ENCODE results near the gene ANKS1A. TPM values are rescaled to one million over a fixed set of nuclear protein-coding genes. Genes with fewer than 3 reads are reported as not detected.
A peak's percentile ranks its signal among the peaks of the same experiment; 100 is the strongest.

Gene ANKS1A
- total and polyA plus RNA-seq, 2 experiments from 2014 or later = 17.5 to 25.4 TPM

DNA sequence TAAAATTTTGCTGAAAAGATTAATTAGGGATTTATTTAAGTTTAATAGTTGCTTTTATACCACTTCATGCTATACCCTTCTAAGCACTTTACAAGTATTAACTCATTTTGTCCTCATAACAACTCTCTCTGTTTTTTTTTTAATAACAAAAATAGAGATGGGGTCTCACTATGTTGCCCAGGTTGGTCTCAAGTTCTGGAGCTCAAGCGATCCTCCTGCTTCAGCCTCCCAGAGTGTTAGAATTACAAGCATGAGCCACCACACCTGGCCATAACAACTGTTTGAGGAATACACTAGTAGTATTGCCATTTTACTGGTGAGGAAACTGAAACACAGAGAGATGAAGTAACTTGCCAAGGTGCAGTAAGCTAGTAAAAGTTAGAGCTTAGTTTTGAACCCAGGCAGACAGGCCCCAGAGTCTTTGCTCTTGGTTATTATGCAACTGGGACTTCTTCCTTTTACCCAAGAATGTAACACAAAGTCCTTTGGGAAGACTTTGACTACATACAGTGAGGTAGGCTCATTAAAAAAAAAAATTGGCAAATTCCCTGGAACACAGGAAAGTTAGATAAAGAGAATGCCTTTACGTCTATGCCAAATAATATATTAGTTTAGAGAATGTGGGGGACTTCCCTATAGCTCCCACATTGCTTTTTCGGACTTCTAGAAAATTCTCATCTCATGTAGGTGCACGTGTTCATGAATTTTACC is 11.4 kb downstream of the ANKS1A start:
- peaks cover 8% of the 10 kb centered on the region for H4K20me1 ChIP-seq (ENCODE audit: insufficient read depth, poor library complexity, severe bottlenecking)
- no peak for DNase-seq (ENCODE audit: low spot score)
- H3K4me1 ChIP-seq (ENCODE audit: insufficient read depth) = peaks cover 3% of the 10 kb centered on the region
- TF ChIP-seq EZH2 (IDR thresholded peaks at IDR 0.05; ENCODE audit: borderline replicate concordance) (no peak), EZH2phosphoT487 (IDR thresholded peaks at IDR 0.05; ENCODE audit: low read depth, severe bottlenecking, unreplicated experiment) (no peak)
- TF ChIP-seq, protein P1, sequence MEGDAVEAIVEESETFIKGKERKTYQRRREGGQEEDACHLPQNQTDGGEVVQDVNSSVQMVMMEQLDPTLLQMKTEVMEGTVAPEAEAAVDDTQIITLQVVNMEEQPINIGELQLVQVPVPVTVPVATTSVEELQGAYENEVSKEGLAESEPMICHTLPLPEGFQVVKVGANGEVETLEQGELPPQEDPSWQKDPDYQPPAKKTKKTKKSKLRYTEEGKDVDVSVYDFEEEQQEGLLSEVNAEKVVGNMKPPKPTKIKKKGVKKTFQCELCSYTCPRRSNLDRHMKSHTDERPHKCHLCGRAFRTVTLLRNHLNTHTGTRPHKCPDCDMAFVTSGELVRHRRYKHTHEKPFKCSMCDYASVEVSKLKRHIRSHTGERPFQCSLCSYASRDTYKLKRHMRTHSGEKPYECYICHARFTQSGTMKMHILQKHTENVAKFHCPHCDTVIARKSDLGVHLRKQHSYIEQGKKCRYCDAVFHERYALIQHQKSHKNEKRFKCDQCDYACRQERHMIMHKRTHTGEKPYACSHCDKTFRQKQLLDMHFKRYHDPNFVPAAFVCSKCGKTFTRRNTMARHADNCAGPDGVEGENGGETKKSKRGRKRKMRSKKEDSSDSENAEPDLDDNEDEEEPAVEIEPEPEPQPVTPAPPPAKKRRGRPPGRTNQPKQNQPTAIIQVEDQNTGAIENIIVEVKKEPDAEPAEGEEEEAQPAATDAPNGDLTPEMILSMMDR (IDR thresholded peaks at IDR 0.05; ENCODE audit: poor library complexity) = no peak
- no peaks in the 10 kb centered on the region for H3K9me3 ChIP-seq (ENCODE audit: low read depth)
- no peaks in the 10 kb centered on the region for H3K9me2 ChIP-seq (replicated peaks; ENCODE audit: insufficient read depth)
- 92% methylated on average over 4 of the region's 4 CpGs for WGBS (ENCODE audit: low lambda C conversion rate, missing lambda C conversion rate)
- no peak overlapping the region for H3K27ac ChIP-seq
- H3K27me3 ChIP-seq = no peaks in the 10 kb centered on the region
- no peaks in the 10 kb centered on the region for H3K36me3 ChIP-seq (replicated peaks; ENCODE audit: insufficient read depth, low read depth)
- H3K4me2 ChIP-seq = no peak overlapping the region
- no peak overlapping the region for H3K4me3 ChIP-seq
- H3K79me2 ChIP-seq = peaks cover 93% of the 10 kb centered on the region
- H2AFZ ChIP-seq = no peak overlapping the region

DNA sequence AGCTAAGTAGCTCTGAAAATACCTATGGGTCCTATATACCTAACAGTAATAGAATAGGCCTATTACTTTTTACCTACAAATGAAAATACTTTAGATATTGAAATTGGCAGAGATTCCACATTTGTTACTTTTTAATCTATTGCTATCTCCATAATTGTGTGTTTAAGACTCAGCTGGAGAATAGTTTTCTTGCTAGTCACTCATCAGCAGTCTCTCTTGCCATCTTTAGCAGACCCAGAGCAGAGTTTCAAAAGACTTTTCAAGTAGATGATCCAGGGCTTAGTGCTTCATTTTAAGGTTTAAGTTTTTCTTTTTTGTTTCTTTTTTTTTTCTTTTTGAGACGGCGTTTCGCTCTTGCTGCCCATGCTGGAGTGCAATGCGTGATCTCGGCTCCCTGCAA is 12.9 kb downstream of the ANKS1A start:
- Histone ChIP-seq H3K79me2 (peaks cover 93% of the 10 kb centered on the region), H3K27ac (peak overlapping the region; percentile 30), H3K4me1 (ENCODE audit: insufficient read depth) (peaks cover 3% of the 10 kb centered on the region), H2AFZ (no peak overlapping the region), H3K27me3 (no peaks in the 10 kb centered on the region), H3K4me3 (no peak overlapping the region), H3K9me3 (ENCODE audit: low read depth) (no peaks in the 10 kb centered on the region), H3K36me3 (replicated peaks; ENCODE audit: insufficient read depth, low read depth) (no peaks in the 10 kb centered on the region), H3K4me2 (peak overlapping the region; percentile 8), H4K20me1 (ENCODE audit: insufficient read depth, poor library complexity, severe bottlenecking) (peaks cover 8% of the 10 kb centered on the region), H3K9me2 (replicated peaks; ENCODE audit: insufficient read depth) (no peaks in the 10 kb centered on the region)
- TF ChIP-seq EZH2phosphoT487 (IDR thresholded peaks at IDR 0.05; ENCODE audit: low read depth, severe bottlenecking, unreplicated experiment) (no peak), EZH2 (IDR thresholded peaks at IDR 0.05; ENCODE audit: borderline replicate concordance) (no peak)
- TF ChIP-seq, protein P1 (IDR thresholded peaks at IDR 0.05; ENCODE audit: poor library complexity) = no peak
- 84% methylated on average over 5 of the region's 5 CpGs for WGBS (ENCODE audit: low lambda C conversion rate, missing lambda C conversion rate)
- no peak for DNase-seq (ENCODE audit: low spot score)

DNA sequence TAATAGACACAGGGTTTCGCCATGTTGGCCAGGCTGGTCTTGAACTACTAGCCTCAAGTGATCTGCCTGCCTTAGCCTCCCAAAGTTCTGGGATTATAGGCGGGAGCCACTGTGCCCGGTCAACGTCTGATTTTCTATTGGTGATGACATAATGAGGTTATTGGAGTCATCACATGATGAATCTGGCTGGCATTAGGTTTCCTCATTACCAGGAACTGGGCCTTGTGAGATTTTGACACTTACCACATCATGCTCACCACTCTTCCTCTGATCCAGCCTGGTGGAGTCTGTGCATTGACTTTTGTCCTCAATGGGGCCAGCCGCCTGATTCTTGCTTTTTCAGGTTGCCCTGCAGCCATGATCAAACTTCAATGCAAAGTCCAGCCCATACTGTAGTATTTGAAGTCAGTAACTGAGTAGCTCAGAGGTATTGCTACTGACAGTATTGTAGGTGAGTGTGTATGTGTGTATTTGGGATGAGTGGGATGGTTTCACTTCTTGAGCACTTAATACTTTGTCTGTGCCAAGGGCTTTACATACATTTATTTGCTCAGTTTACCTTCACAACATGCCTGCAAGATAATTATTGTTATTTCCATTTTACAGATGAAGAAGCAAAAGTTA is 16.0 kb downstream of the ANKS1A start:
- 96% methylated on average over 5 of the region's 5 CpGs for WGBS (ENCODE audit: low lambda C conversion rate, missing lambda C conversion rate)
- peaks cover 7% of the 10 kb centered on the region for H4K20me1 ChIP-seq (ENCODE audit: insufficient read depth, poor library complexity, severe bottlenecking)
- no peak overlapping the region for H3K4me2 ChIP-seq
- no peaks in the 10 kb centered on the region for H3K9me2 ChIP-seq (replicated peaks; ENCODE audit: insufficient read depth)
- peaks cover 95% of the 10 kb centered on the region for H3K79me2 ChIP-seq
- no peaks in the 10 kb centered on the region for H3K27me3 ChIP-seq
- H3K4me1 ChIP-seq (ENCODE audit: insufficient read depth) = no peaks in the 10 kb centered on the region
- no peaks in the 10 kb centered on the region for H3K36me3 ChIP-seq (replicated peaks; ENCODE audit: insufficient read depth, low read depth)
- peak; percentile 11 for DNase-seq (ENCODE audit: low spot score)
- no peak overlapping the region for H3K4me3 ChIP-seq
- TF ChIP-seq EZH2phosphoT487 (IDR thresholded peaks at IDR 0.05; ENCODE audit: low read depth, severe bottlenecking, unreplicated experiment) = no peak
- no peak for TF ChIP-seq EZH2 (IDR thresholded peaks at IDR 0.05; ENCODE audit: borderline replicate concordance)
- TF ChIP-seq, protein P1 (IDR thresholded peaks at IDR 0.05; ENCODE audit: poor library complexity) = no peak
- H3K9me3 ChIP-seq (ENCODE audit: low read depth) = no peaks in the 10 kb centered on the region
- peak overlapping the region; percentile 43 for H3K27ac ChIP-seq
- H2AFZ ChIP-seq = no peak overlapping the region

Measured in hepatocyte (in vitro differentiated cells).